HG03565 (cell line): ENCODE measurements around the gene IRF2BP1.

Experiments used
- ATAC-seq: cut with Tn5 transposase; IDR thresholded peaks from one replicate; pipeline ENCODE4 v1.9.1; 2021; ENCODE audit warnings: mild to moderate bottlenecking, moderate library complexity; ENCODE audit not compliant: unreplicated experiment

The IRF2BP1 gene

GRCh38 chr19:45863335-45863839, 22.6 kb downstream of the IRF2BP1 start:
- no peak for ATAC-seq

- peak; percentile 86 for ATAC-seq
These were observed 23.2 kb downstream of the IRF2BP1 start, which contains the start of gene SYMPK for GRCh38 chr19:45862564-45863334. SYMPK (minus strand) TSS chr19:45863147; CDS start chr19:45854495, 8,652 bp downstream.

- ATAC-seq, result no peak
These were observed 23.7 kb downstream of the IRF2BP1 start for GRCh38 chr19:45862271-45862563.

- no peak for ATAC-seq
These were observed 25.3 kb downstream of the IRF2BP1 start for GRCh38 chr19:45860359-45861259.

GRCh38 chr19:45854167-45854778, 31.7 kb downstream of the IRF2BP1 start:
- no peak for ATAC-seq

DNA sequence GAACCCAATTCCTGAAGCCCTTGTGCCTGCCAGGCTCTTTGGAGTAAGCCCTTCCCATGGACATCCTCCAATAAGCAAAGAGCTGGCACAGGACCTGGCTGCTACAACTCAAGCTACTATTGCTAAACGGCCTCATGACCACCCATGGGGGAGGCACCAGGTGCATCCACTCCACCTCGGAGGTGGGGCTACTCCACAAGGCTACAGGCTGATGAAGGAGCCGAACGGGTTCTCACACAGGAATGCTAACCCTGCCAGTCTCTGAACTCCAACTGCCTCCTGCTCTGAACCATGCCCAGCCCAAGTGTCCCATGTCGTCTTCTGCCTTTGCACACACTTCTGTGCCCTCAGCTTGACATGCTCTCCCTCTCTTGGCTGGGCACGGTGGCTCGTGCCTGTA, 33.0 kb downstream of the IRF2BP1 start:
- ATAC-seq, result no peak

DNA sequence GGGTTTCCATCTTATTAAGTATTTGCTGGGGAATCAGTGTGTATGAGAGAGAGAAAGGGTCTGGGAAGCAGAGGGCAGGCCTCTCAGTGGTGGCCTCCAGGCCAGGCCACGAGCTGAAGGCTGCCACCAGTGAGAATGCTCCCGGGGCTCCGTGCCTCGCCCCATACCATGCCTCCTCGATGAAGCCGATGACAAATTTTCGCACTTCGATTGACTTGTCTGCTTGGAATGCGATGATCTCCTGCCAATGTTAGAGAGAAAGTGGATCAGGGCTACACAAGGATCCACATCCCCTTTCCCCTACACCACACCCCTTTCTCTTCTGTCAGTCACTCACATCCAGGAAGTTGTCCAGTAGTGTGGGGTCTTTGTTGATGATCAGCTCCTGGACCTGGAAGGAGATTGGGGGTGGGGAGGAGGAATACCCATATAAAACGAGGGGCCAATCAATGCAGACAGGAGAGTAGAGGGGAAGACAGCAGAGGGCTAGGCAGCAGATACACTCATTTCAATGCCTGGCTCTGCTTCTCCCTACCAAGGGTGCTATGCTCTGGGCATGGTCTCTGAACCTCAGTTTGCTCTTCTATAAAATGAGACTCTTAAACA, 33.7 kb downstream of the IRF2BP1 start:
- ATAC-seq, result no peak

DNA sequence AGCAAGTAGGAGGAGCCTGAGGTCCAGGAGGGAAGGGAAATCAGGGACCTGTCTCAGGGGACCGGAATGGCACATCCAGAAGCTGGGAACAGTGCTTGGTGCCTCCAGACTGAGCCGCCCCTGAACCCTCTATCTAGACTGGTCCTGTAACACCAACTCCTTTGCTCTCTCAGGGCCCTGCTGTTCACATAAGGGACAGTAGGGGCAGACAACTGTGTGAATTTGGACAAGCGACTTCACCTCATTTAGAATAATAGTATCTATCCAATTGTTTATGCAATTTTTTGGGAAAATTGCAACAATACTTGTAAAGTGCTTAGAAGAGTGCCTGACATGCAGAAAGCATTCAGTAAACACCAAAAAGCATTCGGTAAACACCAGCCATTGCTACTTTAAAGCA, 37.0 kb downstream of the IRF2BP1 start:
- ATAC-seq, result no peak

DNA sequence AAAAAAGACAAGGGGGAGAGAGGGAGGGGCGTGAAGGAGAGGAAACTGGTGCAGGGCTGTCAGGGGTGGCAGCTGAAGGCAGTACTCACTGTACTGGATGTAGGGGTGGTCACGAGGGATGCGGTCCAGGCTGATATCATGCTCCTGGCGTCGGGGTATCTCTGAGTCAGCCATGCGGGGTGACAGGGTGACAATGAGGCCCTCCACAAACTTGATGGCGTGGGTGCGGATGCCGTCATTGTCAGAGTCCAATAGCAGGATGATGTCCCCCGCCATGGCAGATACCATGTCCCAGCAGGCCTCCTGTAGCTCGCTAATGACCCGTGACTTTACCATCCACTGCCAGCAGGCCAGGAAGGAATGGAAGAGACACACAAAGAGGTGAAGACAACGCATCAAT, 38.3 kb downstream of the IRF2BP1 start:
- ATAC-seq, result no peak

GRCh38 chr19:45842198-45842597, 43.7 kb downstream of the IRF2BP1 start:
- no peak for ATAC-seq

DNA sequence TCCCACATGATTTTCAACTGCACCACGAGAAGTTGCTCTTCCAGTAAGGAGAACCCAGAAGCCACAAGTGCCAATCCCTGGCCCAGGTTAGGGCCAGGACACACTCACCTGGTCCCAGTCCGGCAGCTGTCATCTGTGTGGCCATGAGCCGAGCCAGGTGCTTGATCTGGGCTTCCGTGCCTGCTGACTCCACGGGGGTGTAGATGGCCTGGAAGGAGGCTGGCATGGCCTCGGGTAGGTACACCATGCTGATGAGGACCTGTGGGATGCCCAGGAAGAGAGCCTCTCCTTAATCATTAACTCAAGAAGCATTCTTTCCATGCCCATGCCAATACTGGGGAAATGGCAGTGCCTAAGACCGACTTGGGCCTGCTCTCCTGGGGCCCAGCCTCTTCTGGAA, 51.0 kb downstream of the IRF2BP1 start:
- no peak for ATAC-seq
